Prostate gland (tissue), 2 donors: ENCODE data around the gene NHERF2. TPM values are rescaled to one million over a fixed set of nuclear protein-coding genes. Genes with fewer than 3 reads are reported as not detected.

Experiments
- DNase-seq: peaks from one replicate; pipeline ENCODE4 v3.0.0-alpha.2; 2019; ENCODE audit warnings: low spot score
- H3K27ac ChIP-seq, 2 donors: fragments of 200-600 bp; sonication (generic); 2 replicates each; pipeline ENCODE4 v1.5.1; 2017 to 2019
- H3K27me3 ChIP-seq: fragments of 200-600 bp; sonication (generic); replicated peaks from 2 replicates; pipeline ENCODE4 v1.5.1; 2019; ENCODE audit not compliant: insufficient read depth
- H3K36me3 ChIP-seq, 2 donors: fragments of 200-600 bp; sonication (generic); 1 replicate in 1 of 2; 2 replicates in 1 of 2; pipeline versions ENCODE4 v1.5.1 to v1.8.1; 2017 to 2019
- H3K4me1 ChIP-seq: fragments of 200-600 bp; sonication (generic); replicated peaks from 2 replicates; pipeline ENCODE4 v1.5.1; 2019
- H3K4me3 ChIP-seq, 2 donors: fragments of 200-600 bp; sonication (generic); 2 replicates each; pipeline ENCODE4 v1.5.1; 2017 to 2019
- H3K9me3 ChIP-seq: fragments of 200-600 bp; sonication (generic); 2 replicates; pipeline ENCODE4 v1.5.1; 2017
- POLR2A ChIP-seq: fragments of 450-650 bp; IDR thresholded peaks from one replicate; pipeline ENCODE4 v1.6.1; 2016; ENCODE audit warnings: antibody characterized with exemption, mild to moderate bottlenecking
- POLR2AphosphoS5 ChIP-seq: sonication (generic); formaldehyde crosslinking; IDR thresholded peaks from one replicate; pipeline ENCODE4 v1.6.1; 2017; ENCODE audit warnings: antibody characterized with exemption
- WGBS: methylation state at CpG from one replicate; pipeline ENCODE4 v1.1.5; 2018; 5-methylcytosine and 5-hydroxymethylcytosine counted together
- intact Hi-C: fragments of 100-400 bp; cut with DNase I; formaldehyde crosslinking; loops from one replicate; pipeline ENCODE4 v1.14.2; 2022
- total RNA-seq, 2 donors: library from RNA; depleted of rRNA; stranded (reverse); fragments of >200 nt; gene quantifications; one replicate each; pipeline ENCODE4 v1.1.0, GENCODE V29; 2016
- TF ChIP-seq, protein P1 (sequence below), 4 experiments: fragments of 200-600 bp in 2 of 4; fragments of 450-650 bp in 2 of 4; sonication (generic) in 2 of 4; IDR thresholded peaks; 1 replicate in 3 of 4; 2 replicates in 1 of 4; pipeline ENCODE4 v1.5.1; 2016 to 2019; ENCODE audit warnings: antibody characterized with exemption in 4 of 4, mild to moderate bottlenecking in 2 of 4, moderate library complexity in 2 of 4

Gene NHERF2
- total RNA-seq, 2 donors from 2014 or later, result 118 to 170 TPM

DNA sequence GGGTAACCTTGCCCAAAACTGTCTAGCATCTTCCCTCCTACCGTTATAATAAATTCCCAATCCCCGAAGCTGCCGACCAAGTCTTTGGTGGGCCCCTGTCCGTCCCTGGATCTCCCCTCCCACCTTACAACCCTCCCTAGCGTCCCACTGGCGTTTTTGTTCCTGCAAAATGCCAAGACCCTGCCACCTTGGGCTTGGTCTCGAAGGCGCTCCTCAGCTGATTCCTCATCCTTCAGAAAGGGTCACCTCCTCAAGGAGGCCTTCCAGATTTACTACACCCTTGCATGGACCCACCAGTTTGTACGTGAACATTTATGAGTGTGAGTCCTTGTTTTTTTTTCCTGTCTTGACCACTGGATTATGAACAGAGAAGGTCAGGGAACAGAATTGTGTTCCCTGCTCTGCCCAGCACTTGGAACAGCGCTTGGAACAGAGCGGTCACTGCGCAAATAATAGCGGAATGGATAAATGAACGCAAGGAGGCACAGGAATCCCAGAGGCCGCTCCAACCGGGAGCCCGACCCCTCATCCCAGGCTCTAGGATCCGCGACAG is 43.6 kb upstream of the NHERF2 start:
- Histone ChIP-seq H3K4me1 (no peaks in the 10 kb centered on the region), H3K27me3 (no peaks in the 10 kb centered on the region)

GRCh38 chr16:1983544-1984346 is 43.0 kb upstream of the NHERF2 start, which contains the start of gene GFER:
Gene GFER, plus strand, starts transcription at chr16:1984193. Its CDS starts 26 bp downstream, at chr16:1984219.
- peak; percentile 75 for DNase-seq
- intact Hi-C loops, result no loop called here
- Histone ChIP-seq H3K27me3 (no peaks in the 10 kb centered on the region), H3K9me3 (no peaks in the 10 kb centered on the region), H3K36me3 (peaks cover 0 to 10% of the 10 kb centered on the region in 2 donors), H3K27ac (peak within 1 kb of the TSS; percentile 70 to 73), H3K4me1 (no peaks in the 10 kb centered on the region), H3K4me3 (peak within 1 kb of the TSS; percentile 81 to 82)
- TF ChIP-seq, protein P1, sequence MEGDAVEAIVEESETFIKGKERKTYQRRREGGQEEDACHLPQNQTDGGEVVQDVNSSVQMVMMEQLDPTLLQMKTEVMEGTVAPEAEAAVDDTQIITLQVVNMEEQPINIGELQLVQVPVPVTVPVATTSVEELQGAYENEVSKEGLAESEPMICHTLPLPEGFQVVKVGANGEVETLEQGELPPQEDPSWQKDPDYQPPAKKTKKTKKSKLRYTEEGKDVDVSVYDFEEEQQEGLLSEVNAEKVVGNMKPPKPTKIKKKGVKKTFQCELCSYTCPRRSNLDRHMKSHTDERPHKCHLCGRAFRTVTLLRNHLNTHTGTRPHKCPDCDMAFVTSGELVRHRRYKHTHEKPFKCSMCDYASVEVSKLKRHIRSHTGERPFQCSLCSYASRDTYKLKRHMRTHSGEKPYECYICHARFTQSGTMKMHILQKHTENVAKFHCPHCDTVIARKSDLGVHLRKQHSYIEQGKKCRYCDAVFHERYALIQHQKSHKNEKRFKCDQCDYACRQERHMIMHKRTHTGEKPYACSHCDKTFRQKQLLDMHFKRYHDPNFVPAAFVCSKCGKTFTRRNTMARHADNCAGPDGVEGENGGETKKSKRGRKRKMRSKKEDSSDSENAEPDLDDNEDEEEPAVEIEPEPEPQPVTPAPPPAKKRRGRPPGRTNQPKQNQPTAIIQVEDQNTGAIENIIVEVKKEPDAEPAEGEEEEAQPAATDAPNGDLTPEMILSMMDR (IDR thresholded peaks at IDR 0.05), result peak in 2 of 4 experiments; percentile 10 to 27
- TF ChIP-seq POLR2AphosphoS5, result no peak
- WGBS, result under 1% methylated on average over 72 of the region's 109 CpGs

More for the DNA sequence above, 43.6 kb upstream of the NHERF2 start:
- DNase-seq, result no peak
- intact Hi-C loops, result no loop called here
- TF ChIP-seq POLR2AphosphoS5 (no peak), POLR2A (no peak)
- TF ChIP-seq, protein P1 (IDR thresholded peaks at IDR 0.05), result no peak
- WGBS, result 32% methylated on average over 19 of the region's 19 CpGs
- no peaks in the 10 kb centered on the region for H3K9me3 ChIP-seq
- peaks cover 0 to 10% of the 10 kb centered on the region in 2 donors for H3K36me3 ChIP-seq
- peak overlapping the region; percentile 70 to 73 for H3K27ac ChIP-seq
- peak overlapping the region; percentile 81 to 82 for H3K4me3 ChIP-seq

- Histone ChIP-seq H3K9me3 (no peaks in the 10 kb centered on the region), H3K4me3 (peak overlapping the region; percentile 81 to 82), H3K4me1 (no peaks in the 10 kb centered on the region), H3K36me3 (peaks cover 0 to 10% of the 10 kb centered on the region in 2 donors), H3K27me3 (no peaks in the 10 kb centered on the region), H3K27ac (peak overlapping the region; percentile 70 to 73)
- WGBS, result 8% methylated on average over 46 of the region's 58 CpGs
- intact Hi-C loops, result no loop called here
- TF ChIP-seq, protein P1 (IDR thresholded peaks at IDR 0.05), result no peak
- TF ChIP-seq POLR2AphosphoS5 (no peak), POLR2A (no peak)
- DNase-seq, result no peak
Measured at GRCh38 chr16:1984347-1985225, 42.1 kb upstream of the NHERF2 start.

GRCh38 chr16:1985466-1986150 is 41.1 kb upstream of the NHERF2 start:
- Histone ChIP-seq H3K36me3 (peaks cover 0 to 10% of the 10 kb centered on the region in 2 donors), H3K27ac (no peak overlapping the region), H3K4me3 (no peak overlapping the region), H3K9me3 (no peaks in the 10 kb centered on the region), H3K4me1 (peaks cover 2% of the 10 kb centered on the region), H3K27me3 (no peaks in the 10 kb centered on the region)
- no peak for DNase-seq
- 83% methylated on average over 14 of the region's 14 CpGs for WGBS
- intact Hi-C loops, result no loop called here
- TF ChIP-seq POLR2AphosphoS5 (no peak), POLR2A (no peak)
- TF ChIP-seq, protein P1 (IDR thresholded peaks at IDR 0.05), result no peak
